MM.1S (cell line): ENCODE measurements around the gene CCNB2.

Experiments
- DNase-seq: peaks from one replicate; pipeline ENCODE4 v3.0.0-alpha.2; 2015
- H2AFZ ChIP-seq: fragments of 300-600 bp; sonication (generic); 2 replicates; pipeline ENCODE4 v1.6.0; 2016; ENCODE audit warnings: antibody characterized with exemption, low read length
- H3F3A ChIP-seq: fragments of 300-600 bp; sonication (generic); 2 replicates; pipeline ENCODE4 v1.6.1; 2016; ENCODE audit warnings: mild to moderate bottlenecking, antibody characterized with exemption, low read length, moderate library complexity, mixed read lengths; ENCODE audit not compliant: insufficient read depth
- H3K27ac ChIP-seq: fragments of 300-600 bp; sonication (generic); 2 replicates; pipeline ENCODE4 v1.5.1; 2016; ENCODE audit warnings: mild to moderate bottlenecking, low read length
- H3K27me3 ChIP-seq: fragments of 300-600 bp; sonication (generic); replicated peaks from 2 replicates; pipeline ENCODE4 v1.6.0; 2016; ENCODE audit warnings: low read length; ENCODE audit not compliant: insufficient read depth
- H3K36me3 ChIP-seq: fragments of 300-600 bp; sonication (generic); replicated peaks from 2 replicates; pipeline ENCODE4 v1.6.1; 2016; ENCODE audit warnings: mild to moderate bottlenecking, low read length, mixed read lengths; ENCODE audit not compliant: insufficient read depth
- H3K4me1 ChIP-seq: fragments of 300-600 bp; sonication (generic); 2 replicates; pipeline ENCODE4 v1.6.1; 2016; ENCODE audit warnings: low read length, mixed read lengths
- H3K4me2 ChIP-seq: fragments of 300-600 bp; sonication (generic); 2 replicates; pipeline ENCODE4 v1.6.0; 2016; ENCODE audit warnings: low read depth, low read length
- H3K4me3 ChIP-seq: fragments of 300-600 bp; sonication (generic); 2 replicates; pipeline ENCODE4 v1.5.1; 2016; ENCODE audit warnings: low read length, mixed read lengths
- H3K79me2 ChIP-seq: fragments of 300-600 bp; sonication (generic); 2 replicates; pipeline ENCODE4 v1.6.1; 2016; ENCODE audit warnings: mixed run types, low read length, mixed read lengths
- H3K9ac ChIP-seq: fragments of 300-600 bp; sonication (generic); 2 replicates; pipeline ENCODE4 v1.6.1; 2016; ENCODE audit warnings: low read length, mixed read lengths
- H3K9me2 ChIP-seq: fragments of 300-600 bp; sonication (generic); replicated peaks from 2 replicates; pipeline ENCODE4 v1.6.1; 2016; ENCODE audit warnings: mild to moderate bottlenecking, low read length, mixed read lengths; ENCODE audit not compliant: insufficient read depth
- H3K9me3 ChIP-seq: fragments of 300-600 bp; sonication (generic); replicated peaks from 2 replicates; pipeline ENCODE4 v1.6.1; 2016; ENCODE audit warnings: mild to moderate bottlenecking, low read length, mixed read lengths; ENCODE audit not compliant: insufficient read depth
- H4K20me1 ChIP-seq: fragments of 300-600 bp; sonication (generic); 2 replicates; pipeline ENCODE4 v1.6.1; 2016; ENCODE audit warnings: mild to moderate bottlenecking, low read length, moderate library complexity, mixed read lengths; ENCODE audit not compliant: insufficient read depth
- CTCF ChIP-seq: fragments of 300-600 bp; sonication (generic); IDR thresholded peaks from 2 replicates; pipeline ENCODE4 v1.5.1; 2016; ENCODE audit warnings: antibody characterized with exemption, low read length, mixed read lengths
- EZH2 ChIP-seq: fragments of 300-600 bp; sonication (generic); optimal IDR thresholded peaks from 2 replicates; pipeline ENCODE3; 2017; ENCODE audit warnings: low read depth, mild to moderate bottlenecking, antibody characterized with exemption, low read length, mixed read lengths
- EZH2phosphoT487 ChIP-seq: fragments of 300-600 bp; sonication (generic); IDR thresholded peaks from 2 replicates; pipeline ENCODE4 v1.6.1; 2018; ENCODE audit warnings: antibody characterized with exemption, low read length

Gene CCNB2

GRCh38 chr15:59063042-59063441, 41.9 kb upstream of the CCNB2 start:
- Histone ChIP-seq H3K9me2 (no peaks in the 10 kb centered on the region), H3K4me2 (peak overlapping the region; percentile 7; the same call in 1 of the 2 replicates), H3K4me3 (no peak overlapping the region), H3F3A (no peaks in the 10 kb centered on the region), H3K27me3 (no peaks in the 10 kb centered on the region), H3K9me3 (no peaks in the 10 kb centered on the region), H2AFZ (no peak overlapping the region), H3K36me3 (peaks cover 15% of the 10 kb centered on the region; the same call in 1 of the 2 replicates), H4K20me1 (no peaks in the 10 kb centered on the region), H3K27ac (no peak overlapping the region; the same call in 1 of the 2 replicates), H3K4me1 (0 out of 2 replicates have a peak, but pooled peaks cover 7% of the 10 kb centered on the region), H3K9ac (no peak overlapping the region), H3K79me2 (no peaks in the 10 kb centered on the region)
- peak; percentile 18 for DNase-seq
- TF ChIP-seq EZH2: no peak
- TF ChIP-seq EZH2phosphoT487: no peak
- no peak for TF ChIP-seq CTCF

GRCh38 chr15:59069430-59069829, 35.5 kb upstream of the CCNB2 start:
- peaks cover 11% of the 10 kb centered on the region for H3K4me1 ChIP-seq
- no peak overlapping the region for H3K9ac ChIP-seq
- no peaks in the 10 kb centered on the region for H3K79me2 ChIP-seq
- no peak overlapping the region for H3K27ac ChIP-seq
- no peaks in the 10 kb centered on the region for H3K9me3 ChIP-seq
- TF ChIP-seq CTCF (no peak), EZH2 (no peak), EZH2phosphoT487 (no peak)
- no peak for DNase-seq
- no peaks in the 10 kb centered on the region for H3K27me3 ChIP-seq
- H3K4me2 ChIP-seq: no peak overlapping the region
- H3K4me3 ChIP-seq: no peak overlapping the region
- H2AFZ ChIP-seq: no peak overlapping the region
- H4K20me1 ChIP-seq: peaks cover 9% of the 10 kb centered on the region; the same call in 1 of the 2 replicates
- no peaks in the 10 kb centered on the region for H3K9me2 ChIP-seq
- peaks cover 14% of the 10 kb centered on the region; the same call in 1 of the 2 replicates for H3K36me3 ChIP-seq
- H3F3A ChIP-seq: peaks cover 12% of the 10 kb centered on the region

GRCh38 chr15:59074607-59075006, 30.3 kb upstream of the CCNB2 start:
- peak; percentile 90 for DNase-seq
- H3K27me3 ChIP-seq: no peaks in the 10 kb centered on the region
- peaks cover 19% of the 10 kb centered on the region for H3K4me1 ChIP-seq
- H4K20me1 ChIP-seq: peaks cover 10% of the 10 kb centered on the region; the same call in 1 of the 2 replicates
- H3K9me2 ChIP-seq: no peaks in the 10 kb centered on the region
- H3K36me3 ChIP-seq: peaks cover 9% of the 10 kb centered on the region; the same call in 1 of the 2 replicates
- H3K4me3 ChIP-seq: no peak overlapping the region
- peak overlapping the region; percentile 33; the same call in 1 of the 2 replicates for H3K27ac ChIP-seq
- peaks cover 21% of the 10 kb centered on the region for H3F3A ChIP-seq
- no peak overlapping the region for H2AFZ ChIP-seq
- no peaks in the 10 kb centered on the region for H3K9me3 ChIP-seq
- no peak for TF ChIP-seq EZH2
- no peak for TF ChIP-seq CTCF
- TF ChIP-seq EZH2phosphoT487: no peak
- 0 out of 2 replicates have a peak, but pooled peaks cover 3% of the 10 kb centered on the region for H3K79me2 ChIP-seq
- no peak overlapping the region for H3K9ac ChIP-seq
- peak overlapping the region; percentile 29; the same call in 1 of the 2 replicates for H3K4me2 ChIP-seq
